ENCODE measurements around the gene CCDC92. TPM values are rescaled to one million over a fixed set of nuclear protein-coding genes. Genes with fewer than 3 reads are reported as not detected.

The CCDC92 gene
- total and polyA plus RNA-seq, 2 of the 8 experiments (the other 6 are each of a cell fraction or from before 2014, with no cell fraction given) = 0.43 to 0.51 TPM

DNA sequence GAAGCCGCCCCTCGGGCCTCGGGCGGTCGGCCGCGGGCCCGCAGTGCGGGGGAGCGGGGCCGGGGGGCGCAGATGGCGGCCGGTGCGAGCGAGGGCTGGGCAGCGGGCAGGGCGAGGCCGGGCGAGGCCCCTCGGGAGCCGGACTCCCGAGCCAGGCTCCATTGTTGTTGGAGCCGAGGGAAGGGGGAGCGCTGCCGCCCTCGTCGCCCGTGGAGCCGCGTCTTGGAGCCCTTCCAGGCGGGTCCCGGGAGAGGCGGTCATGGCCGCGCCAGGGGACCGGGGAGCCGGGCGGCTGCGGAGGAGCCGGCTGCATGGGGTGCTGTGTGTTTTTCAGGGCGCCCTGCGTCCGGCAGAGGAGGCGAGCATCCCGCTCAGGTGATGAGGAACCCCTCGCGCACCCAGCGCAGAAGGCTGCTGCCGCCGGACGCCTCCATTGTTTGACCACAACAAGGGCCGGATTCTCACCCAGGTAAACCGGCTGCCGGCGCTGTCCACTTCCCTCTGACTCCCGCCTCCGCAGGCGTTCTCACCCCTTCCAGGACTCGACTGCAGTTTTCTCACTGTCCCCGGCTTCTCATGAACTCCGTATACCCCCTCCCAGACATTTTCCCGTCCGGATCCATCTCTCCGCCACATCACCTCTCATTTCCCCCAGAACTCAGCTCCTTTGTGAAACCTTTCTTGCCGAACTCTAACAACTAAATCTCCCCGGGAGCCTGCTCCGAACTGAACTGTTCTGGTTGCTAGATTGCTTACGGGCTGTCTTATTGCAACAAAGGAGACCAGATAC, 1.1 kb upstream of the CCDC92 start (continued):
- TF ChIP-seq TEAD4 (IDR thresholded peaks at IDR 0.05; ENCODE audit: low read depth, low read length) = no peak
- TF ChIP-seq SAP30 (IDR thresholded peaks at IDR 0.05; ENCODE audit: insufficient read depth, insufficient replicate concordance, low read length) = peak; percentile 54
- no peak for TF ChIP-seq CHD7 (IDR thresholded peaks at IDR 0.05; ENCODE audit: insufficient replicate concordance, low read length)
- TF ChIP-seq, protein P1, sequence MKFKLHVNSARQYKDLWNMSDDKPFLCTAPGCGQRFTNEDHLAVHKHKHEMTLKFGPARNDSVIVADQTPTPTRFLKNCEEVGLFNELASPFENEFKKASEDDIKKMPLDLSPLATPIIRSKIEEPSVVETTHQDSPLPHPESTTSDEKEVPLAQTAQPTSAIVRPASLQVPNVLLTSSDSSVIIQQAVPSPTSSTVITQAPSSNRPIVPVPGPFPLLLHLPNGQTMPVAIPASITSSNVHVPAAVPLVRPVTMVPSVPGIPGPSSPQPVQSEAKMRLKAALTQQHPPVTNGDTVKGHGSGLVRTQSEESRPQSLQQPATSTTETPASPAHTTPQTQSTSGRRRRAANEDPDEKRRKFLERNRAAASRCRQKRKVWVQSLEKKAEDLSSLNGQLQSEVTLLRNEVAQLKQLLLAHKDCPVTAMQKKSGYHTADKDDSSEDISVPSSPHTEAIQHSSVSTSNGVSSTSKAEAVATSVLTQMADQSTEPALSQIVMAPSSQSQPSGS (IDR thresholded peaks at IDR 0.05; ENCODE audit: low read length) = no peak
- TF ChIP-seq SUZ12 (IDR thresholded peaks at IDR 0.05; ENCODE audit: low read length) = peak; percentile 60; the same call in 1 of the 2 replicates
- TF ChIP-seq SIN3A (conservative IDR thresholded peaks at IDR 0.05 in 1 of 2, IDR thresholded peaks at IDR 0.05 in 1 of 2; ENCODE audit: low read depth in 1 of 2, low read length in 2 of 2) = peak in 1 of 2 experiments; percentile 67; a peak in 1 of 4 replicates
- 0 out of 2 replicates have a peak, but pooled peaks have one; percentile 52 for TF ChIP-seq RBBP5 (IDR thresholded peaks at IDR 0.05; ENCODE audit: borderline replicate concordance, low read depth, low read length)
